ENCODE data around the gene TCF7L2.

DNA sequence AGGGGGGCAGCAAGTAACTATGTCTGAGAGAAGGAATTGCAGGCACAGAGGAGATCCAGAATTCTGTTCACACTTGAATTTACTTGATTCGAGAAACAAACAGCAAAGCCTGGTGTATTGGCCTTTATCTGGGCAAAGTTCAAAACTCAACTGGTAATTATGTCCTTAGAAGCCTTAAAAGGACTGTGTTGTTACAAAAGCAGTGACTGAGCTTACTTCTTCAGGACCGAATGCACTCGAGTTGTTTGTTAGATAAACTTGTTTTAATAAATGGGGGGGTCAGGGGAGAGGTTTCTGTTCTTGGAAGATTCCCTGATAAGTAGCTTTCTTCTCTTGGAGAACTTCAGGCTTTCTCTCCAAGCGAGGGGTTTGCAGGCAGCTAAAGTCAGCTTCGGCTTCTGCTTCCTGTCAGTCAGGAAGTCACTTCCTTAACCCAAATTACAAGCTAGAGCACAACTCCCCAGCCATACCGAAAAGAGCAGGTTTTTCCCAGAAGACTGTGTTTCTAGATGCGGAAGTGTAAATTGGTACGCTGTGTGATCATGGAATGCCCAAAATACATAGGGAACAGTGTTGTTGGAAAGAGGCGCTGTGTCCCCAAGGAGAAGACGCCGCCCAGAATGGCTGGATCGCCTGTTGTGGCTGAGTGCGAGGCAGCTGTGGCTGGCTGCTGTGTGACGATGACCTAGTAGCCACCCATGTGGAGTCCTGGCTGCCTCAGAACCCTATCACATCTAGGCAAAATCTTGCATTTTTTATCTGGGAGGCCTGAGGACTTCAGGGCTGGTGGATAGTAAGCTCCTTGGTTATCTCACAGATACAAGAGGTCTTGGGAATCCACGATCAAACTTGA is 110.4 kb downstream of the TCF7L2 start:
- TF ChIP-seq, protein P1, sequence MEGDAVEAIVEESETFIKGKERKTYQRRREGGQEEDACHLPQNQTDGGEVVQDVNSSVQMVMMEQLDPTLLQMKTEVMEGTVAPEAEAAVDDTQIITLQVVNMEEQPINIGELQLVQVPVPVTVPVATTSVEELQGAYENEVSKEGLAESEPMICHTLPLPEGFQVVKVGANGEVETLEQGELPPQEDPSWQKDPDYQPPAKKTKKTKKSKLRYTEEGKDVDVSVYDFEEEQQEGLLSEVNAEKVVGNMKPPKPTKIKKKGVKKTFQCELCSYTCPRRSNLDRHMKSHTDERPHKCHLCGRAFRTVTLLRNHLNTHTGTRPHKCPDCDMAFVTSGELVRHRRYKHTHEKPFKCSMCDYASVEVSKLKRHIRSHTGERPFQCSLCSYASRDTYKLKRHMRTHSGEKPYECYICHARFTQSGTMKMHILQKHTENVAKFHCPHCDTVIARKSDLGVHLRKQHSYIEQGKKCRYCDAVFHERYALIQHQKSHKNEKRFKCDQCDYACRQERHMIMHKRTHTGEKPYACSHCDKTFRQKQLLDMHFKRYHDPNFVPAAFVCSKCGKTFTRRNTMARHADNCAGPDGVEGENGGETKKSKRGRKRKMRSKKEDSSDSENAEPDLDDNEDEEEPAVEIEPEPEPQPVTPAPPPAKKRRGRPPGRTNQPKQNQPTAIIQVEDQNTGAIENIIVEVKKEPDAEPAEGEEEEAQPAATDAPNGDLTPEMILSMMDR (conservative IDR thresholded peaks at IDR 0.05; ENCODE audit: low read depth, low read length): no peak
- TF ChIP-seq EZH2phosphoT487 (IDR thresholded peaks at IDR 0.05; ENCODE audit: borderline replicate concordance, low read length): no peak

Data from PC-3 (cell line).